ENCODE results near the gene SAMD4A. TPM values are rescaled to one million over a fixed set of nuclear protein-coding genes. Genes with fewer than 3 reads are reported as not detected.
"Not testable (repeated sequence)": the region's sequence is repeated elsewhere in the genome, so short reads cannot be mapped to it uniquely, and the experiment has no call there.

SAMD4A gene
- total RNA-seq, 1 donor from 2014 or later = 59.2 TPM

- intact Hi-C loops (cut with DNase I) = no loop called here
- no peak for DNase-seq (ENCODE audit: low spot score)
- ATAC-seq = no peak
Observed at GRCh38 chr14:54792288-54792687, 225.4 kb downstream of the SAMD4A start.

- intact Hi-C loops (cut with DNase I) = no loop called here
- ATAC-seq (no peak), DNase-seq (ENCODE audit: low spot score) (no peak)
Observed at GRCh38 chr14:54794159-54794558, 227.2 kb downstream of the SAMD4A start.

- no peak for ATAC-seq
Observed at GRCh38 chr14:54794796-54795195, 227.9 kb downstream of the SAMD4A start.

DNA sequence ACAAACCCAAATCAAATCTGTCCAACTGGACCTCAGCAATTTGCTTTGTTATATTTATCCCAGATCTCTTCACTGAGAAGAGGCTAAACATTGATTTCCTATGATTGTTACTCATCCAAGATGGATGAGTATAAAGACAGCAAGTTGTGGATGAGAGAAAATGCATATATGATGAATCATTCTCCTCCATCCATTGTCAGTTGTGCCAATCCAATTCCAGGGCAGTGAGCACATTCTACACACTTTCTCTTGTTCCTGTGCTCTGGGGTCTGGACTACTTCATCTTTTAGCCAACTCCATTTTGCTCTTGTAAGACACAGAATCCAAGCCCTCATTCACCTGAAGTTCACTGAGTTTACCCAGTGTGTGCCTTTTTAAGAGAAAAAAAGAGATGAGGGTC, 230.0 kb downstream of the SAMD4A start:
- no peak for DNase-seq (ENCODE audit: low spot score)
- intact Hi-C loops (cut with DNase I) = no loop called here
- ATAC-seq = no peak

More at GRCh38 chr14:54794796-54795195, 227.9 kb downstream of the SAMD4A start:
- DNase-seq (ENCODE audit: low spot score) = no peak
- intact Hi-C loops (cut with DNase I) = no loop called here

GRCh38 chr14:54797556-54797955, 230.6 kb downstream of the SAMD4A start:
- DNase-seq (ENCODE audit: low spot score) (no peak), ATAC-seq (no peak)
- intact Hi-C loops (cut with DNase I) = no loop called here

GRCh38 chr14:54797986-54798385, 231.1 kb downstream of the SAMD4A start:
- ATAC-seq (no peak), DNase-seq (ENCODE audit: low spot score) (no peak)
- intact Hi-C loops (cut with DNase I) = no loop called here

- intact Hi-C loops (cut with DNase I) = no loop called here
- DNase-seq (ENCODE audit: low spot score) (no peak), ATAC-seq (no peak)
Observed at GRCh38 chr14:54798465-54799124, 231.7 kb downstream of the SAMD4A start.

GRCh38 chr14:54801482-54801881, 234.6 kb downstream of the SAMD4A start:
- DNase-seq (ENCODE audit: low spot score); intact Hi-C loops (cut with DNase I); ATAC-seq: not testable (repeated sequence)

- no peak for ATAC-seq
- intact Hi-C loops (cut with DNase I) = no loop called here
- no peak for DNase-seq (ENCODE audit: low spot score)
Observed at GRCh38 chr14:54803396-54803795, 236.5 kb downstream of the SAMD4A start.

GRCh38 chr14:54803926-54804537, 237.1 kb downstream of the SAMD4A start:
- DNase-seq (ENCODE audit: low spot score) = no peak
- no peak for ATAC-seq
- intact Hi-C loops (cut with DNase I) = no loop called here

DNA sequence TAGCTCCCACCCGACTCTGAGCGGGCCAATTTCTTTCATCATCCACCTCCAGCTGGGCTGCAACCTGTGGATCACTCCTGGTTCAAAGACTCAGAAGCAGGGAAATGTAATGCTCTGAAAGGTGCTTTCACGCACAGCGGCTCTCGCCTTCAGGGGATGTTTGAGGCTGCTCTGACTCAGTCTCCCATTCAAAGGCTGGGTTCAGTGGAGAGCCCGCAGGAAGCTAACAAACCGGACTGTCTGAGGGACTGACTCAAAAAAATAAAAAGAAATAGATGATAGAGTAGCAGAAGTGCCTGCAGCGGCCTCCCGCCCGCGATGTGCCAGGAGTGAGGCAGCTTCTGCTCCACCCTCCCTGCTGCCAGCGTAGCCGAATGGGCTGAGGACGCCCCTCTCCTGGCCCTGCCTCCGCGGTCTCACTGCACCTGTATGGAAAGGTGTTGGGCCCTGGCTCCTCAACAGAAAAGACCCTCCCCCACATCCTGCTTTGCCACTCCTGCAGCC, 237.7 kb downstream of the SAMD4A start:
- intact Hi-C loops (cut with DNase I) = no loop called here
- DNase-seq (ENCODE audit: low spot score) (no peak), ATAC-seq (peak; percentile 14)

DNA sequence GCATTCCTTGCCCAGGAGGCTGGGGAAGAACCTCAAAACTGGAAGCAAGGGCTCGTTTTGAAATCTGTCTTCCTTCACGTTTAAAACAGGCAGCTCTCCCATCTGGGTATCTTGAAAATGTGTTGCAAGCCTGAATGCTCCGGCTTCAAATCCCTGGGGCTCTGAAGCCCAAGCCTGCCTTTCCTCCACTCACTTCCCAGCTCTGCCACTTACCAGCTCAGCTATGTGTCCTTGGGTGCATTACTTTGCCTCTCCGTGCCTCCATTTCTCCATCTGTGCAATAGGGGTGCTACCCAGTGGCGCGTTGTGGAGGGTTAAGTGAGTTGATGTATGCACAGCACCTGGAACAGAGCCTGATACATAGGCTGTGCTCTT, 238.1 kb downstream of the SAMD4A start:
- peak; percentile 33 for ATAC-seq
- intact Hi-C loops (cut with DNase I) = no loop called here
- DNase-seq (ENCODE audit: low spot score) = no peak

DNA sequence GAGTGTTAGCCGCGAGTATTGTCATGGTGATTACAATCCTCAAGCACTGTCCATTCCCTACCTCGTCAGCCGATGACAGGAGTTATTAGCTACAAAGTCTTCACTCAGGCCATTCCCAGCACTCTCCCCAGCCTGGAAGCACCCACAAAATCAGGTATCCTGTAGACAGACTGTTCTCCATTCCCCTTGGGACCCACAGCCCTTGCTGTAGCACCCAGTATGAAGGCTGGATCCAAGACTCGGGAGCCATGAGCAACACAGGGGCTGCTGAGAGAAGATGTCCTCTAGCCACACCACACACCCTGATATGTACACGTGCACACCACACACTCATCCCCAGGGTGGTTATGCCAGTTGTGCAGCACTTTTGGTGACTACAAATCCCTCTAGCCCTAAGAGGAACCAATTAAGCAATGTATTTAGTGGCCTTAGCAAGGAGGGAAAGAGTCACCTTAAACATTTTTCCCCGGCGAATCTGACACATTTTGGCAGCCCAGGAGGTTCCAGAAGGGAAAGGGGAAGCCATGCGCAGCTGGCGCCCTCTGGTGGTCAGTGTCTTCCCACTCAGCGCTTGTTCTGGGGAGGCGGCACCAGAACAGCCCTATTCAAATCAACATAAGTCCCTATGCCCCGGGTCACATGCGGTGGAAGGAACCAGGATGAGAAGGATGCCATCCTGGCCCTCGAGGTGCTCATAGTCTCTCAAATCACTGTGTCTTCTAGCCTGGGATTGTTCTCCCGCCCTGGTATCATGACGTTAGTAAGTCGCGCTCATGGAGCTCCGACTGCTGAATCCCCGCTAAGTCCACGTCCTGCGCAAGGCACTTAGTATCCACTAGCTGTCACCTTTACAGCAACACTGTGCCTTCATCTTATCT, 238.8 kb downstream of the SAMD4A start:
- intact Hi-C loops (cut with DNase I) = no loop called here
- ATAC-seq = peak; percentile 91
- peak; percentile 93 for DNase-seq (ENCODE audit: low spot score)

DNA sequence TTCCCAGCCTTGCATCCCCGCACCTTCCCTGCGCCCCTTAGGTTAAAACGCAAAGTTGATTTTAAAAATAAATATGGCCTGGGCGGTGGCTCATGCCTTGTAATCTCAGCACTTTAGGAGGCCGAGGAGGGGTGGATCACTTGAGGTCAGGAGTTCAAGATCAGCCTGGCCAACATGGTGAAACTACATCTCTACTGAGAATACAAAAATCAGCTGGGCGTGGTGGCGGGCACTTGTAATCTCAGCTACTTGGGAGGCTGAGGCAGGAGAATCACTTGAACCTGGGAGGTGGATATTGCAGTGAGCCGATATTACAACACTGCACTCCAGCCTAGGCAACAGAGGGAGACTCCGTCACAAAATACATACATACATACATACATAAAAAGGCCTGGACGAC, 239.7 kb downstream of the SAMD4A start:
- ATAC-seq = no peak
- intact Hi-C loops (cut with DNase I) = no loop called here
- DNase-seq (ENCODE audit: low spot score) = no peak

DNA sequence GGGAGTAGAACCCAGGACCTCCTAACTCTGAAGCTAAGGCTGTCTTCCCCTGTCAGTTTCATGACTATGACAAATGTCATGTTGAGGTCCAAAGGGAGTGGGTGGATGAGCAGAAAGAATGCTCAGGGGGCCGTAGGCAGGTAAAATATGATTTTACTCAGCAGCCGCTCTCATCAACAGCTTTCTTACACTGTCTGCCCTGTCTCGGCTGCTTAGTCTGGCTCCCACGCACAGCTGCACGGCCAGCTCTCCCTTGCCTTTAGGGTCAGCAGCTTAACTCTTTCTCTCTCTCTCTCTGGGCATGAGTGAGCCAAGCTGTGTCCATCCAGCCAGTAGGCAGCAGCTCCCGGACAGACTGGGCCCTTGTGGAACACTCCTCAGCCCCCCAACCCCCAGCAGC, 240.5 kb downstream of the SAMD4A start:
- intact Hi-C loops (cut with DNase I) = no loop called here
- DNase-seq (ENCODE audit: low spot score) (no peak), ATAC-seq (no peak)

DNA sequence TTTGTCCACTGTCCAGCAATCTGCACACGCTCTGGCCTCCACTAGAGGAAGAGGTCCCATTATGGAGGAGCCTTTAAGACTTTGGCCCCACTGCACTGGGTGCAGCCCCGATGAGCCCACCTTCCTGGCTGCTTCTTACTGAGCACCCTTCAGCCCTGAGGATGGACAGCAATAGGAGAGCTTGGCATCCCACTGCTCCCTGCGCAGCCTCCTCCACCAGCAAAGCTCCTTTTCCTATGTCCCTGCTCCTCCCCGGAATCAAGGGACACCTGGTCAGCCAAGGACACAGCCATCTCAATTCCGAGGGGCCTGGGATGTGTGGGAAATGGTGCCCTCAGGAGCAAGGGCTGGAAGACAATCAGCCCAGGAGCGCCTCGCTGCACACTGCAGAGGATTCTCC, 241.0 kb downstream of the SAMD4A start:
- DNase-seq (ENCODE audit: low spot score) = no peak
- ATAC-seq = no peak
- intact Hi-C loops (cut with DNase I) = no loop called here

DNA sequence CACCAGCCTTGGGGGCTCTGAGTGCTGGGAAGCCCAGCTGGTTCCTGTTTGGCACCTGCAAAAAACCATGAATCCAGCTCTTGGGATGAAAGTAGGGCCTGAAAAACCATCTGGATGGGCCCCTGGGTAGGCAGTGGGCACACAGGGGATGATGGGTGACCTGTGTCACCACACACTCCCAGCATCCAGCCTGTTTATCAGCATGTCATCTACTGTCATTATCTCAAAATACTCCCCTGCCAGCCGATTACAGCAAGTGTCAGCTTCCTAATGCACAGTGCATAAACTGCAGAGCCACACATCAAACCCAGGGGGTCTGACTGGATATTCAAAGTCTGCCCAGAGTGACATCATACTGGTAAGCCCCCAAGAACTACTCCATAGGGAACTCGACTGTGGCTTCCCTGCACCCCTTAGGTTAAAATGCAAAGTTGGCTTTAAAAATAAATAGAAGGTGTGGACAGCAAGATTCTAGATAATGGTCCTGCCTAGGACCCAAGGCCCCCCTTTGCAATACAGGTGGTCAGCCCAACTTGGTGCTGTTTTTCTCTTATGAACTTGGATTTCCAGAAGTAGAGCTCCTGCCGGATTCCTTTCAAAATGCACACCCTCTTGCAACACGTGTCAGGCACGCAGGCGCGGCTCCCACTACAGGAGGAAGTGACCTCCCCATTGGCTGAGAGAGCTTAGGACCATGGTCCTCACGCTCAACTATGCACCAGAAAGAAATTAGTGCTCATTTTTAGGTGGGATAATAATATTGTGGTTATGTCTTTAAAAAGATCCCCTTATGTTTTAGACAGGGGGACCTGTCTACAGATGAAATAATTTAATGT, 241.6 kb downstream of the SAMD4A start:
- DNase-seq (ENCODE audit: low spot score) (no peak), ATAC-seq (no peak)
- intact Hi-C loops (cut with DNase I) = no loop called here

- ATAC-seq = no peak
- intact Hi-C loops (cut with DNase I) = no loop called here
Observed at GRCh38 chr14:54809767-54810166, 242.8 kb downstream of the SAMD4A start.

GRCh38 chr14:54812617-54813016, 245.7 kb downstream of the SAMD4A start:
- ATAC-seq (no peak), DNase-seq (ENCODE audit: low spot score) (no peak)
- intact Hi-C loops (cut with DNase I) = no loop called here

More at GRCh38 chr14:54809767-54810166, 242.8 kb downstream of the SAMD4A start:
- DNase-seq (ENCODE audit: low spot score) = no peak

All from sciatic nerve (tissue), 2 donors.